ENCODE measurements around the gene ATG4A. TPM values are rescaled to one million over a fixed set of nuclear protein-coding genes. Genes with fewer than 3 reads are reported as not detected.

The ATG4A gene
- total RNA-seq, 1 donor from 2014 or later: 16.9 TPM

DNA sequence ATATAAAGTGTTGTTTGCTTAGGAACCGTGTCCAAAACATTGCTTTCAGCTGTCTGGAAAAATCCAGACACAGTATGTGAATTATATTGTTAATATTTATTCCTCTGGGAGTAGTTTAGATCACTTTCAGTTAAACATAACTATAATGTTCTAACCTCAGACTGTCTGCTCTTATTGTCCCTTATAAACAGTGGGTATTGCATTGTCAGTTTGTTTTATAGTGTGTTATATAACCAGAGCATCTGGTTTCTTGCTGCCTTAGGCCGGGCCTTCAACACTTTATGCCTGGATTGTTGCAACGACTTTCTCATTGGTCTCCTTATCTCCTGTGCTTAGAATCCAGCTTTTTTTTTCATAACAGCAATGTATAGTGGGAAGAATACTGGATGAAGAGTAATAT lies 26.4 kb downstream of the ATG4A start:
- ATAC-seq: no peak
- TF ChIP-seq, protein P1, sequence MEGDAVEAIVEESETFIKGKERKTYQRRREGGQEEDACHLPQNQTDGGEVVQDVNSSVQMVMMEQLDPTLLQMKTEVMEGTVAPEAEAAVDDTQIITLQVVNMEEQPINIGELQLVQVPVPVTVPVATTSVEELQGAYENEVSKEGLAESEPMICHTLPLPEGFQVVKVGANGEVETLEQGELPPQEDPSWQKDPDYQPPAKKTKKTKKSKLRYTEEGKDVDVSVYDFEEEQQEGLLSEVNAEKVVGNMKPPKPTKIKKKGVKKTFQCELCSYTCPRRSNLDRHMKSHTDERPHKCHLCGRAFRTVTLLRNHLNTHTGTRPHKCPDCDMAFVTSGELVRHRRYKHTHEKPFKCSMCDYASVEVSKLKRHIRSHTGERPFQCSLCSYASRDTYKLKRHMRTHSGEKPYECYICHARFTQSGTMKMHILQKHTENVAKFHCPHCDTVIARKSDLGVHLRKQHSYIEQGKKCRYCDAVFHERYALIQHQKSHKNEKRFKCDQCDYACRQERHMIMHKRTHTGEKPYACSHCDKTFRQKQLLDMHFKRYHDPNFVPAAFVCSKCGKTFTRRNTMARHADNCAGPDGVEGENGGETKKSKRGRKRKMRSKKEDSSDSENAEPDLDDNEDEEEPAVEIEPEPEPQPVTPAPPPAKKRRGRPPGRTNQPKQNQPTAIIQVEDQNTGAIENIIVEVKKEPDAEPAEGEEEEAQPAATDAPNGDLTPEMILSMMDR (IDR thresholded peaks at IDR 0.05): no peak
- no peaks in the 10 kb centered on the region for H3K4me1 ChIP-seq
- no peaks in the 10 kb centered on the region for H3K9me3 ChIP-seq
- H3K4me3 ChIP-seq: no peak overlapping the region
- intact Hi-C loops (cut with DNase I): no loop called here
- no peaks in the 10 kb centered on the region for H3K36me3 ChIP-seq
- no peak overlapping the region for H3K27ac ChIP-seq
- no peaks in the 10 kb centered on the region for H3K27me3 ChIP-seq
- DNase-seq: no peak

DNA sequence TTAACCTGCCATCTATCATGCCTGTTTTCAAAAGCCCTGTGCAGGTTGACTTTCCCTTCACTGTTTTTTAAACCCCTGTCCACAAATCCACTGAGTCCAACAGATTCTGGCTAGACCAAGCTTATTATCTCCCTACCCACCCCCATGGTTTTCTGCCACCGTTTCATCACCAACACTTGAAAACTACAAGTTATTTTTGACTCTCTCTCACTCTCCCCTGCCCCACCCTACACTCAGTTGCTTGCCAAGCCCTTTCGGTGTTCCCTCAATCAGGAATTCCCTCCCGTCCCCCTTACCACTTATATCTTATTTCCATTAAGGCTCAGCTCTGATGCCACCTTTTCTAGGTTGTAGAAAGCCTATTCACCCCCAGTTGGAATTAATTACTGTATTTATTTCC lies 29.7 kb downstream of the ATG4A start:
- no peaks in the 10 kb centered on the region for H3K27me3 ChIP-seq
- H3K9me3 ChIP-seq: no peaks in the 10 kb centered on the region
- H3K36me3 ChIP-seq: no peaks in the 10 kb centered on the region
- DNase-seq (no peak), ATAC-seq (no peak)
- TF ChIP-seq, protein P1 (IDR thresholded peaks at IDR 0.05): no peak
- no peak overlapping the region for H3K4me3 ChIP-seq
- intact Hi-C loops (cut with DNase I): no loop called here
- no peaks in the 10 kb centered on the region for H3K4me1 ChIP-seq
- H3K27ac ChIP-seq: no peak overlapping the region

DNA sequence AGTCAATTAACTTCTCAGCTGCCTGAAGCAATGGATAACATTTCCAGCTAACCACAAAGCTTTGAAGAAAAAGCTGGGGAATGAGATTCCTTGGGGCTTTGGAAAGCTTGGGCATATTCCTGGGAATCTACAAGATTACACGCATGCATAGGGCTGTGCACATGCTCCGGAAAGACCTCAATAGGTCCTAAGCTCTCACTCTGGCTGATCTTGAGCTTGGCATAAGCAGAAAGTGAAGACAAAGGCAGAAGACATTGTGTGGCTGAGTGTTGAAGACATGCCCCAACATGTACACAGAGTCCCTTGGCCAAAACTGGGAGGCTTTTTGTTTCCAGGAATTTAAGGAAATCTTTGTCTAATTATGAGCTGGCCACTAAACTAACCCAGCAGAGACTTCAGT lies 31.2 kb downstream of the ATG4A start:
- Histone ChIP-seq H3K36me3 (no peaks in the 10 kb centered on the region), H3K9me3 (no peaks in the 10 kb centered on the region), H3K27me3 (no peaks in the 10 kb centered on the region), H3K4me3 (no peak overlapping the region), H3K27ac (no peak overlapping the region), H3K4me1 (no peaks in the 10 kb centered on the region)
- DNase-seq: no peak
- intact Hi-C loops (cut with DNase I): no loop called here
- TF ChIP-seq, protein P1 (IDR thresholded peaks at IDR 0.05): no peak
- no peak for ATAC-seq

DNA sequence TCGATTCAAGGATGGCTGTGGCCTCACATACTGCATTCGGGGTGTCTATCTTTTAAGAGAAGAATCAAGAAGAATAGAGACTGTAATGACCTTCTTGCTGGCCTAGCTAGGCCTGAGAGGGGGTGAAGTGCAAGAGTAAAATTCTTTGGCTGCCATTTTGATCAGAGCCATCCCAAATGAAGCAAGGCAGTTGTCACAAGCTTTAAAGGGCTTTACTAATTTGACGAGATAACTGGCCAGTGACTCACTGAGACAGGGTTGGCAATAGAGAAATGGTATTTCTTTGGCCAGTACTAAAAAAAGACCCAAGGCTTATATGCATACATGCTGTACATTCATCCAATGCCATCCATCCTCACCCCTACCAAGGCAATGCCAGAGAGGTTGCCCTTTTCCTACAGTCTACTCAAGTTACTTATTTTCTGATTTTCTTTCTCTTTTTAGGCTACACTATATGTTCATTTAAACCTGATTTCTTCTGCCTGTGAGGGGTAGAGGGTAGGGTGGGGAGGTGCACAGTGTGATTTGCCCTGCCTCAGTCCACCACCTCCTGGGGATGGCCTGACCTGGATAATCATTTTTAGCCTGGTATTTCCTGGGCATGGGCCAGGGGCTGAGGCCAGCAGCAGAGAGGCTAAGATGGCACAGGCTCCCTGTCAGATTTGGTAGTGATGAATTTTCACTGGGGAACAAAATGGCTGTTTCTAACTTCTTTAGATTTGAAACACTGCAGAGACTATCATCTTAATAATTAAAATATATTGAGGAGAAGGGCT lies 32.2 kb downstream of the ATG4A start:
- no peak for ATAC-seq
- no peaks in the 10 kb centered on the region for H3K4me1 ChIP-seq
- no peak for DNase-seq
- H3K4me3 ChIP-seq: no peak overlapping the region
- no peaks in the 10 kb centered on the region for H3K36me3 ChIP-seq
- intact Hi-C loops (cut with DNase I): no loop called here
- TF ChIP-seq, protein P1 (IDR thresholded peaks at IDR 0.05): no peak
- no peak overlapping the region for H3K27ac ChIP-seq
- H3K27me3 ChIP-seq: no peaks in the 10 kb centered on the region
- H3K9me3 ChIP-seq: no peaks in the 10 kb centered on the region

DNA sequence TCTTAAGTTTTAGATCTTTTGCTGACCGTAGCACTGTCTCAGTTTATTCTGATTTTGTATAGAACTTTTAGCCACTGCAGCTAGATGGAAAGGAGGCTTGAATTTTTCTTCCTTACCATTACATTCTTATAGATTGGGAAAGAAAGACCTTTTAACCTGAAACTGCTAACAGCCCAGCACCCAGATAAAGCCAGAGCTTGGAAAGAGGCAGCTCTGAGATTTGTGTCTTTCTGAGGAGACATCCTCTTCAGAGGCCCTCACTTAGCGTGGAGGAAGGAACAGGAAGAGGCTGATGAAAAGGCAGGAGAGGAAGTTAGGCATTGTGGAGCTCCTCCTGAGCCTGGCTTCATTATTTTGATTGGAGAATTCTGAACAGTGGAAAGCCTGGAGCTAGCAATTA lies 35.1 kb downstream of the ATG4A start:
- Histone ChIP-seq H3K36me3 (no peaks in the 10 kb centered on the region), H3K9me3 (no peaks in the 10 kb centered on the region), H3K4me1 (no peaks in the 10 kb centered on the region), H3K27me3 (no peaks in the 10 kb centered on the region), H3K4me3 (no peak overlapping the region), H3K27ac (no peak overlapping the region)
- TF ChIP-seq, protein P1 (IDR thresholded peaks at IDR 0.05): no peak
- intact Hi-C loops (cut with DNase I): no loop called here
- DNase-seq (no peak), ATAC-seq (no peak)

All from upper lobe of right lung (tissue), 1 donor.